MV-4-11 (cell line): ENCODE measurements around the gene GET4.

Experiments used
- DNase-seq: peaks from one replicate; lab custom pipeline; 2025; lab: John Stamatoyannopoulos, UW

GET4 gene

GRCh38 chr7:886626-887487 lies 10.5 kb downstream of the GET4 start:
- no peak for DNase-seq

DNA sequence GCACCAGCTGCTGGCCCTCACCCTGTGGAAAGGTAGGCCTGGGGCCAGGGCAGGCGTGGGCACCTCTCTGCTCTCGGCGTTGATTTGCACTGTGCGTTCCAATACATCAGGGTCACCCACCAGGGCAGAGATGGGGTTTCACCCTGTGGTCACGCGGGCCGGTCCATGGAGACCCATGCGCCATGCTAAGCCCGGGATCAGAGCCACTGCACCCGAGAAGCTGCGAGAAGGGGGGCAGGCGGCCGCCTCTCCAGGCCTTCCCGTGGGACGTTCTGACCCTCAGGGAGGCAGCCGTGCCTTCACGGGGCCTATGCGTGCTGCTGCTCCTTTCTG lies 11.1 kb downstream of the GET4 start:
- DNase-seq, result no peak

DNA sequence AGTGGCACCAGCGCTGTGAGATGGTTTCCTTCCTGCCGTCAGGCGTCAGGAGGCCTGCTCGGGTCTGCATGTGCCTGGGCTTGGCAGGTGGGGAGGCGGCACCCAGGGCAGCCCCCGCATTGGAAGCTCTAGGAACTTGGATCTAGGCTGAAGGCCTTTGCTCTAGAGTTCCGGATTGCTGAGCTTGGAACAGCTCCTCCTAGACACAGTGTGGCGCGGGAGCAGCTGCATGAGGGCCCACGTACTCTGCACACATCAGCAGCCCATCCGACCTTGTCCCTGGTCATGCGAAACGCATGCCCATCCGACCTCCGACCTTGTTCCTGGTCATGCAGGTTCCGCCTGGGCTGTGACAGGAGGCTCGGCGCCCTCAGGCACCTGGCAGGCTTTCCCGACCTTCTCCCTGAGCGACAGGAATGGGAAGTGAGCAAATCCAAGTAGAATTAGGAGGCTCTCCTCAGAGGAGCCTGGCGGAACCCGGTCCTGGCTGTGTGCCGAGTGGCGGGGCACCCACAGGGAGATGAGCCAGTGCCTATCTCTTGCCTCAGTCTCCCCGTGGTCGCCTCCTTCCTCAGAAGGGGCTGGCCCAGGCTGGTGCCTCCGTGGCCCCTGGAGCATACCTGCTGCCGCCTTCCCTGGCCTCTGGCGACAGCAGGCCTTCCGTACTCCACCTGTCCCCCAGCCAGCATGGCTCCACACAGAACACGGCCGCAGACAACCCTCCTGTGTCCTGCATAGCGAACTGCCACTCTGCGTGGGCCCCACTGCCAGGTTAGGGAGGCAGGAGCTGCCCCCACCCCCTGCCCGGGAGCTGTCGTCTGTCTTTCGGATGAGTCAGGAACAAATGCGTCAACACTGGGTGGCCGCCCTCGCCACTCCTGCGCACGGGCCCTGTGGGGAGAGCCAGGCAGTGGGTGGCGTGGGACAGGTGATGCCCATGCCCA lies 12.0 kb downstream of the GET4 start:
- DNase-seq, result no peak

DNA sequence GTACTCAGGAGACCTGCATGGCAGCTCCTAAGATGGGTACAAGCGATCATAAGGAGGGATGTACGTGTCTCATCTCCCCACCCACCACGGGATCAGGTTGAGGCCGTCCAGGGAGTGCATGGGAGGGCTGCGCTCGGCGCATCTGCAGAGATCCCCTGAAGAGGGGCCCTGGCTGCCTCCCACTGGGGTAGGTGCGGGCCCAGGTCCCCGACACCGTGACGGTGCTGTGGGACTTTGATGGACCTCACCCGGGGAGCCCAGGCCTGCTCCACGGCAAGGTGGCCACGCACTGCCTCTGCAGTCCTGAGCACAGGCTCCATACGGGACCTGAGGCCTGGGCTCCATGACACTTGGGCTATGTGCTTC lies 12.7 kb downstream of the GET4 start:
- no peak for DNase-seq

GRCh38 chr7:889391-889790 lies 13.0 kb downstream of the GET4 start:
- DNase-seq, result no peak

DNA sequence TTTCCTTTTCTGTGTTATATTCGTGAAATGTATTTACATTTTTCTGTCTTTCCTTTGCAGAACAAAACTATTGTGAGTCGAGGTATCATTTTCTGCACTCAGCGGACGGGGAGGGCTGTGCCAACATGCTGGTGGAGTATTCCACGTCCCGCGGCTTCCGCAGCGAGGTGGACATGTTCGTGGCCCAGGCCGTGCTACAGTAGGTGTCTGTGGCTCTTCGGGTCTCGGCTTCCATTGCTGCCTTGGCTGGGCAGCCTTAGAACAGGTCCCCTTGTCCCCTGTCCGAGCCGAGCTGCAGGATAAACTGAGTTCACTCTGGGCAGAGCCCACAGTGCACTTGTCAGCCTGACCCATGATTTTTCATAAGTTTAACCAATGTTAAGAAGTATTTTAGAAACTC lies 14.5 kb downstream of the GET4 start:
- no peak for DNase-seq

- no peak for DNase-seq
Measured at GRCh38 chr7:891291-891690, 14.9 kb downstream of the GET4 start.

- no peak for DNase-seq
Measured at GRCh38 chr7:891805-892204, 15.5 kb downstream of the GET4 start.

DNA sequence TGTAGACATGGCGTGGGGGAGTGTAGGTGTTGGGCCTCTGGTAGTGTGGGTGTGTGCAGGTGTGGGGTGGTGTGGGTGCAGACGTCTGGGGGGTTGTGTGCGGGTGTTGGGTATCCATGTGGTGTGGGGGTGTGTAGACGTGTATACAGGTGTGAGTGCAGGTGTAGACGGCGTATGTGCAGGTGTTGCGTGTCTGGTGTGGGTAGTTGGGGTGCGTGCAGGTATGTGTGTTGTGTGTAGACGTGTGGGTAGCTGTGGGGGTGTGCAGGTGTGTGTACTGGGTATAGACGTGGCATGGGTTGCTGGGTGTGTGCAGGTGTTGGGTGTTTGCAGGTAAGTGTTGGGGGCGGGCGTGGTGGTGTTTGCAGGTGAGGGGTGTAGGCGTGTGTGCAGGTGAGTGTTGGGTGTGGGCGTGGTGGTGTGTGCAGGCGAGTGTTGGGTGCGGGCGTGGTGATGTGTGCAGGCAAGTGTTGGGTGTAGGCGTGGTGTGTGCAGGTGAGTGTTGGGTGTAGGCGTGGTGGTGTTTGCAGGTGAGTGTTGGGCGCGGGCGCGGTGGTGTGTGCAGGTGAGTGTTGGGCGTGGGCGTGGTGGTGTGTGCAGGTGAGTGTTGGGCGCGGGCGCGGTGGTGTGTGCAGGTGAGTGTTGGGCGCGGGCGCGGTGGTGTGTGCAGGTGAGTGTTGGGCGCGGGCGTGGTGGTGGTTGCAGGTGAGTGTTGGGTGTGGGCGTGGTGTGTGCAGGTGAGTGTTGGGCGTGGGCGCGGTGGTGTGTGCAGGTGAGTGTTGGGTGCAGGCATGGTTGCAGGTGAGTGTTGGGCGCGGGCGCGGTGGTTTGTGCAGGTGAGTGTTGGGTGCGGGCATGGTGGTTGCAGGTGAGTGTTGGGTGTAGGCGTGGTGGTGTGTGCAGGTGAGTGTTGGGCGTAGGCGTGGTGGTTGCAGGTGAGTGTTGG lies 16.6 kb downstream of the GET4 start:
- DNase-seq, result no peak

GRCh38 chr7:893686-894085 lies 17.3 kb downstream of the GET4 start:
- no peak for DNase-seq

DNA sequence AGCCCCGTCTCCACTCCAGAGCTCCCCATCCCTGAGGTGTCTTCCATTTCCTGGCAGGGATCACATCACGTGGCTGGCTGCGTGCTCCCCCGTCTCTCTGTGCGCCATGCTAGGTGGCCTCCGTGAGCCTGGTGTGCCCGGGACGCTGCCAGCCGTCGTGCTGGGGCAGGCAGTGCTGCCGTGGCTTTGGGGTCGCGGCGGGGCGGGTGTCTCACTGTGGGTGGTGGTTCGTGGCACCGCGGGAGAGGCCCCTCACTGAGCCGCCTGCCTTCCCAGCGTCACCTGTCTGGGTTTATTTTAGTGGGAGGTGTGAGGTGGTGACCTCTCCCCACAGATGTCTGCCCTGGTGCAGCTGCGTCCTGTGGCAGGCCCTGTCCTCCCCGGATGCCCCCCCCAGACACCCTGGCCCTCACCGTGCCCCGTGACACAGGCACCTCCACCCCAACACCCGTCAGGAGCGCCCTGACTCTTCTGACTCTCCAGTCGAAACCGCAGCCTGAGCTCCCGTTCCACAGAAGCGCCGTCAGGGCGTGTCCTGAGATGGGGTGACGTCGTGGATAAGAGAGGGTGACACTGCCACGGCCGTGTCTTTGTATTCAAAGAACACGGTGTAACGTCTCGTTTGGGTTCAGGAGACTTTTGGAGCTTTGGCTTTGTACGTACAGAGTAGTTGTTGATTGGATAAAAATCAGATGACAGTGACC lies 18.0 kb downstream of the GET4 start:
- no peak for DNase-seq

DNA sequence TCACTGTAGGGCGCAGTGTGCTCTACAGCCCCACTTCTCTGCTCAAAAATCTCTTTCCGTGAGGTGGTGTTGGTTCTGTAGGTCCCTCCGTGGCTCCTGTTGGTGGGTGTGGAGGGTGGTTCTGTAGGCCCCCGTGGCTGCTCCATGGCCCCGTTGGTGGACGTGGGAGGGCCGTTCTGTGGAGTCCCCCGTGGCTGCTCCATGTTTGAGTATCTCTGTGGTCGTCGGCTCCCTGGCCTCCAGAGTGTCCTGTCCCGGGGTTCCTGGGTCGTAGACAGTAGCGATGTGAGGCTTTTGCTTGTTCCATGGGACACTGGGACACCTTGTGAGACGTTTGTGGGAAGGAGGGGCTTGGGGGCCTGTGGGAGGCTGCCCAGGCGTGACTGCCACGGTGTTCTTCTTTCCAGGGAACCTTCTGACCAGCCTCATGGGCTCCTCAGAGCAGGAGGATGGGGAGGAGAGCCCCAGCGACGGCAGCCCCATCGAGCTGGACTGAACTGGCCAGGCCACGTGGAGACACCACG lies 18.6 kb downstream of the GET4 start:
- DNase-seq, result no peak

- no peak for DNase-seq
Measured at GRCh38 chr7:895451-896052, 19.2 kb downstream of the GET4 start.

DNA sequence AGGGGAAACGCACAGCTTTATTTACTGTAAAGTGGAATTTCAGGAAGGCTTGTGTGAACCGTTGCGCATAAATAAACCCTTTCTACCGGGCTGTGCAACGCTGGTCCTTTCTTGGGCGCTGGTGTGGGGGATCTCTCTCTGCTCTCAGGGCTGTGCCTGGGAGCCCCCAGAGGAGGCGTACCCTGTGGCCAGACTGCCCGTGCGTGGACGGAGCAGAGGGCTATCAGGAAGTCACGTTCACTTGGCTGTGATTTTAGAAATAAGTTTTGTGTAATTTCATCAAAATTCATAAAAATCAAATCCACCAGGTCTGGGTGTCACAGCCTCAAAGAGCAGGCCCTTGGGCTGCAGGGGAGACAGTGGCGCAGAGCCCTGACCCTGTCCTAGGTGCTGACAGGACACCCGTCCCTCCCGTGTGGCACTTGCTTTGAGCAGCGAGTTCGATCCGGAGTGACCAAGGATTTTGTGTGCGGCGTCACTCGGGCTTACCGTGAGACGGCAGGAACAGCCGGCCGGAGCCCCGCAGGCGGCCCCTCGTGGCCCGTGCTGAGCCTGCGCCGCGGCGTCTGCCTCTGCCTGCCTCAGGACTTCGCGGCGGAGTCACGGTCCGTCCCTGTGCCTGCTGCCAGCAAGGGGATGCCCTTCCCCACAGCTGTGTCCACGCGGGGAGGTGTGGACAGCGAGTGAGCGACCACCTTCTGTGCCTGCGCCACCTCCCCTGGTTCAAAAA lies 20.2 kb downstream of the GET4 start:
- DNase-seq, result no peak

DNA sequence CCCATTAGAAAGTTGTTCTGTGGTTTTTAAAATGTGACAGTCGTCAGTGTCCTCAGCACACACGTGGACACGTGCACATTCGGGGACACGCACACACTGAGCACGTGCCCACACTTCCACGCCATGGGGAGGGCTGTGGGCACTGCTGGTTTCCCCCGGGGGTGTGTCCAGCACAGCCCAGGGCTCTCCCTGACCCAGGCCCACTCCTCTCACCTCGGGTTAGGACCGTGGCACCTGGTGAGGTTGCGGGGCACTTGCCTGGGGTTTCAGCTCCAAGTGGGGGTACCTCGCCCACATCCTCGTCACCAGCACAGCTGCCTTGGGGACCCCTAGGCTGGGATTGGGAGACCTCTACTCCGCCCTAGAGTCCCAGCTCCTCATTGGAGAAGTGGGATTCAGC lies 20.7 kb downstream of the GET4 start:
- no peak for DNase-seq

DNA sequence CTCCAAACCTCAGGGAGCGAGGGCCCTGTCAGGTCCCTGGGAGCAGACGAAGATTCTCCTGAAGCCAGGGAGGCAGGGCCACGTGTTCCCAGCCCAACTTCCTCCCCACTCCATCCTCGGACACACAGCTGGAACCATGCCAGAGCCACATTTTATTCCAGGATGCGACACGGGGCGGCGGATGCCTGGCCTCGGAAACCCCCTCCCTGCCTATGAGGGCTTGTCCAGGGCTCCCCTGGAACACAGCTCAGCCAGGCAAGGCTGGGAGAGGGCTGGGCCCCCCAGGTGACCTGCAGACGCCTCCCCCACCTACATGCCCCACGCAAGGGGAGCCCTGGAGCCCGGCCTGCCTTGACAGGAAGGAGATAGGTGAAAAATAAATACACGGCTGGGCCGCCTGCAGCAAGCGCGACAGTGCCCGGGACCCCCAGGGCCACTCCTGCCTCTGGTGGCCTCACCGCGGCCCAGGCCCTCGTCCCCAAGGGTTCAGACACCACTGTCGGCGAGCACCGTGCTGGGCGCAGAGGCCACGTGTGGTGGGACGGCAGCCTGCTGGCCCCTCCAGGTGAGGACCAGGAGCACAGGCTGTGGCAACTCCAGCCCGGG lies 21.5 kb downstream of the GET4 start:
- DNase-seq, result no peak

DNA sequence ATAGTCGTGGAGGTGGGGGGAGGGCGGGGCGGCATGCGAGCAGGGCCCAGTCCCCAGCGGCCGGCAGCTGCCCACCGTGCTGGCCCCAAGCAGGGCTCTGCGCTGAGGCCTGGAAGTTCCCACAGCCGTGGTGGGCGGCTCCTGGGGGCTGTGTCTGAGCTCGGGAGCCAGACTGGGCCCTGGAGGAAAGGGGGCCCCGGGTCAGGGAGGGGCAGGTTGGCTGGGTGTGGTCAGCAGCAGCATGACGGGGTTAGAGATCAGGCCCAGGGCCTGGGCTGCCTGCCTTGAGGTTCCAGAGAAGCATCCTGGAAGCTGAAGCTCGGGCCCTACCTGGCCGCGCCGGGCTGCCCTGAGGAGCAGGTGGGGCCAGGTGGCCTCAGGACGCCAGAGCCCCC lies 22.1 kb downstream of the GET4 start:
- no peak for DNase-seq

DNA sequence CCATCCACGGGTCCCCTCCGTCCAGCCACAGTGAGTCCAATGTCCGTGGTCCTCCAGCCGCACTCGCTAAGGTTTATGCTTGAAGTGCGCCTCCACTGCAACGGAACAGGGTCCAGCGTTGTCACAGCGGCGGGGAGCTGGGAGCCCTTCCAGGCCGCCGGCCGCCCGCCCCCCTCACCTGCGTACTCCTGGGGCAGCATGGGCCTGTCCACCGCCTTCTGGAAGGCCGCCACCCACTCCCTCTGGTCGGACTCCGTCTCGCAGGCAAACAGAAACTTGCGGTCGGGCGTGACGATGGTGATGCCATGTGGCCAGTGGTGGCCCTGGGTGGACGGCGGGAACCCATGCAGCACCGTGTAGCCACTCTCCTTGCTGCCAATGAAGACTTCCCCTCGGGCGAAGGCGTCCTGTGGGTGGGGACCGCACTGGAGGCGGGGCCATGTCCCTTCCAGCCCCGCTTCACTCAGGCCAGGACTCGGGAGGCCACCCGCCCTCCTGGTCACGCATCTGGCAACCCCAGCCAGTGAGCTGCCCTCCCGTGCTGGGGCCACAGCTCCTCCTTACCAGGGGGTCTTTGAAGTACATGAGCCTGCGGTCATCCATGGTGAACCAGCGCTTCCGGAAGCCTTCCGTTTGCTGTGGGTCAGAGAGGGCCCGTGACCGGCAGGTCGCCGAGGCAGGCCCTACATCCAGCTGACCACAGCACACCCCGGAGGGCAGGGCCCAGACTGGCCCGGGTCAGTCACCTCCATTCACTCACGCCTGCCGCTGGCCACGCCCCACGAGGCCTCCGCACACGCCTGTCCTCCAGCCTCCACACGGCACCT lies 22.7 kb downstream of the GET4 start:
- DNase-seq, result no peak

DNA sequence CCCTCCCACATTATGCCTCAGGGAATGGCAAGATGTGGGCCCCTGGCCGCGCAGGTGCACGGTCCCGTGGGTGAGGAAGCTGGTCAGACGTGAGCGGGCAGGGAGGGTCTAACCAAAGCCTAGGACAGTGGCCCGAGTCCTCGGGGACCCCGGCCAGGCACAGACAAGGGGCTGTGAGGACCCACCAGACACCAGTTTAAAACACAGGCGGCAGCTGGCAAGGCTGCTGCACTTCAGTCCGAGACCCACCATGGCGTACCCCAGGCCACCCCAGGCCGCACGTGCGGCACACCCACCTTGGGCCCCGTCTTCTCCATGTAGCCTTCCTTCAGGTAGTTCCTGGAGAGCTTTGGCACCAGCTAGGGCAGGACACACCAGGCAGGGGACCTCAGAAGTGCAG lies 23.5 kb downstream of the GET4 start:
- no peak for DNase-seq
